GM12872 (cell line): ENCODE measurements around the gene ERBB4.

Experiments used
- TF ChIP-seq, protein P1 (sequence below): IDR thresholded peaks from 3 replicates; pipeline ENCODE4 v1.5.1; 2011; ENCODE audit warnings: low read depth, mild to moderate bottlenecking, low read length, moderate library complexity; ENCODE audit not compliant: insufficient read depth

ERBB4 gene

DNA sequence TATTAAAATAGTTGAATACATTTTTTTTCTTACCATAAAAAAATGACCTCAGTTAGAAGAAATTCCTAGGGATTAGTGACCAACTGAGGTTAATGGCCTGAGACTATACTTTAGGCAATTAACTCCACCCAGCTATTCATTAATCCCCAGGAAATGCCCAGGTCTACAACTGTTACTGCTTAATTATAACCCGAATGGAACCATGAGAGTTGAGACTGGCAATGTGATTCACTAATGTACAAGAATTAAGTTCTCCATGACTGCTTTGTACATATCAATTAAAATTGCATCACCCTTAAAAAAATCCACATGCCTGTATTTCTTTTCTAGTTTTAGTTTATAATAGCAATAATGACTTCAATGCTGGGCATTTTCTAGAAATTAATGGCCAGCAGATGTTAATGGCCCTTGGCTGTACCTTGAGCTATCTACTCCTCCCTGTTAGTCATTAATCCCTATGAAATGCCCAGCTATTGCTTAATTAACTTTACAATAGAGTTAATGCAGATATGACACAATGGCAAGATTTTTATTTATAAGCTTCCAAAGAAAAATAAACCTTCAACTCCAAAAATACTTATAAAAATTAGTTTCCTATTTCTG lies 44.1 kb downstream of the ERBB4 start:
- TF ChIP-seq, protein P1, sequence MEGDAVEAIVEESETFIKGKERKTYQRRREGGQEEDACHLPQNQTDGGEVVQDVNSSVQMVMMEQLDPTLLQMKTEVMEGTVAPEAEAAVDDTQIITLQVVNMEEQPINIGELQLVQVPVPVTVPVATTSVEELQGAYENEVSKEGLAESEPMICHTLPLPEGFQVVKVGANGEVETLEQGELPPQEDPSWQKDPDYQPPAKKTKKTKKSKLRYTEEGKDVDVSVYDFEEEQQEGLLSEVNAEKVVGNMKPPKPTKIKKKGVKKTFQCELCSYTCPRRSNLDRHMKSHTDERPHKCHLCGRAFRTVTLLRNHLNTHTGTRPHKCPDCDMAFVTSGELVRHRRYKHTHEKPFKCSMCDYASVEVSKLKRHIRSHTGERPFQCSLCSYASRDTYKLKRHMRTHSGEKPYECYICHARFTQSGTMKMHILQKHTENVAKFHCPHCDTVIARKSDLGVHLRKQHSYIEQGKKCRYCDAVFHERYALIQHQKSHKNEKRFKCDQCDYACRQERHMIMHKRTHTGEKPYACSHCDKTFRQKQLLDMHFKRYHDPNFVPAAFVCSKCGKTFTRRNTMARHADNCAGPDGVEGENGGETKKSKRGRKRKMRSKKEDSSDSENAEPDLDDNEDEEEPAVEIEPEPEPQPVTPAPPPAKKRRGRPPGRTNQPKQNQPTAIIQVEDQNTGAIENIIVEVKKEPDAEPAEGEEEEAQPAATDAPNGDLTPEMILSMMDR = no peak

DNA sequence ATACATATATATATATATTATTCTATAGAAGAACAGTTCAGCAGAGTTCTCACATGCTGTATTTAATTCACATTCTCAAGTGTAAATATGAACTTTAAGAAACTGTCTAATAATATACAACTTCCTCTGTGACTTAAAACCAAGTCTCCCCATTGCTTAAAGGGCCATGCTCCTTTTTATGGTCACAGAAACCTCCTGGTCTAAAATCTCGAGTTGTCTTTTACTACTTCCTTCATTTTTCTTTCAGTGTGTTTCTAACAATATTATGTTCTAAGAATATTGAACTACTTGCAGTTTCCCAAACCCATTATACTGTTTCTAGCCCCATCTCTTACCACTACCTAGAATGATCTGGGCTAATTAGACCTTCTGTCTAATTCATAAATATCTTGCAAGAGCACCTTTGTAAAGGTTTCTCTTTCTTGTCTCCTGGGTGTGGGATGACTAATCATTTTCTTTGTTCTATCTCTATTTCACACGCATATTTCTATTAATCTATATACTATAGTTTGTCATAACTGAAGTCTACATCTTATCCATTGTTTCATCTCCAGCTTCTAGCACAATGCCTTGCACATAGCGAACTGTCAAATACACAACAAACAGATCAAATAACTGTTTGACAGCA lies 48.8 kb downstream of the ERBB4 start:
- TF ChIP-seq, protein P1 = no peak

DNA sequence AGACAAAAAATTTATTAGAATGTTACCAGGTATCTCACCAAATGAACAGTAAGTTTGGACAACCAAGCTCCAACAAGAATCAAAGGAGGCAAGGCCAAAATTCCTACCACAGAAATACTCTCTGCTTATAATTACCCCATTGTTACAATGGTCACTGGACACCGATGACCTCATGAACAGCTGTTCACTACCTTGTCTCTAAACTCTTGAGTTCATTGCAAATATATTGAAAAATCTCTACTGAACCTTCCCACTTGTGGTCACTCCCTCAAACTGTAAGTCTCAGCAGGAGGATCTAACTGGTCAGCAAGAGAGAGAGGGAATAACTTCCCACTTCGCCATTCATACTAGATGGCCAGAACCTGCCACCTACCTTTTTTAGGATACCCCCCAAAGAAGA lies 50.0 kb downstream of the ERBB4 start:
- TF ChIP-seq, protein P1 = no peak

DNA sequence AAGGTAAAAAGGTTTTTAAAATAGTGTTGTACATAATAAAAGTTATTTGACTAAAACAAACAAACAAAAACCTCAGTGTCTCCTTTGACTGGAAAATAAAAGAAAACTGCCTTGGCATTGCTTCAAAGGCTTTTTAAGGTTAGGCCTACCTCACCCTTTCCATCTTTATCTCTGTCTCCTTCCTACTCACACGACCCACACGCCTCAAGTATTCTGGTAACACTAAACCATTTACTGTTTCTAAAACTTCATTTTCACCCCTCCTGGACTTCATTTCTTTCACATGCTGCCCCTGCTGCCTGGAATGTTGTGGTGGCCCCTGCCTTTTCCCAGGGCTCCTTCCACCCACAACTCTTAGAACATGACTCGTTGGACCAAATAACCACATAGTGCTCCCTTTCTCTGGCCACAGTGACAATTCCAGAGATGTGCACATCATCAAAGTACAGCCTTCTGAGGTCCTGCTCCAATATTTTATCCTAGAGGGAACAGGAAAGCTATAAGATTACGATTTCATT lies 54.0 kb downstream of the ERBB4 start:
- TF ChIP-seq, protein P1 = no peak

DNA sequence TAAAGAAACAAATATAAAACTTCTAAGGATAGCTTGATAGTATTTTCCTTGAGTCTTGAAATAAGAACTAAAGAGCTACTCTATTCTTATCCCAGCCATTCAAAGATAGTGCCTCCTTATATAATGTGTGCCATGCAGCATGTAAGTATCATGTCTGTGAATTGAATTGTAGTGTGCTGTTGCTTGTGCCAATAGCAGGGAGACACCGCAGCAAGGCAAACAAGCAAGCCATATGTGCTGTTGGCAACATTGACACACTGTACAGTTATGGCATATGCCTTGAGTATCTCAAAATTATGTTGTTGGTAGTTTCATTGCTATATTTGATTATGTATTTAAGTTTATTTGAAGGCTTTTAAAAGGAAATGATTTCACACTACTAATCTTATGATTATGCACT lies 58.2 kb downstream of the ERBB4 start:
- TF ChIP-seq, protein P1 = no peak

DNA sequence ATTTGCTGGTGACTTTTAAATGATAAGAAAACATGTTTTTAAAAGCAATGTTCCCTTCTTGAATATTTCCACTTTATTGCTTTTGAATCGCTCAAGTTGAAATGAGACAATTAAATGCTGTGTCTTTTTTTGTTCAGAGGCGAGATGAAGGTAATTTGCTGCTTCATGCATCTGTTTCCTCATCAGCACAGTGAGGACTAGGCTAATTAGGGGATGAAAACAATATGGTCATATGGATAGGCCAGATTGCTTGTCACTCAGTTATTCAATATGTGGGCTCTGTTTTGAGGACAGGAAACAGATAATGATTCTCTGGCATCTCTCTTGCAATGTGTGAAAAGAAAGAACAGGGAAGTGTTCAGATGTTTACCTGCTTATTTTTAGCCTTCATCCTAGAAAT lies 61.0 kb downstream of the ERBB4 start:
- TF ChIP-seq, protein P1 = no peak

DNA sequence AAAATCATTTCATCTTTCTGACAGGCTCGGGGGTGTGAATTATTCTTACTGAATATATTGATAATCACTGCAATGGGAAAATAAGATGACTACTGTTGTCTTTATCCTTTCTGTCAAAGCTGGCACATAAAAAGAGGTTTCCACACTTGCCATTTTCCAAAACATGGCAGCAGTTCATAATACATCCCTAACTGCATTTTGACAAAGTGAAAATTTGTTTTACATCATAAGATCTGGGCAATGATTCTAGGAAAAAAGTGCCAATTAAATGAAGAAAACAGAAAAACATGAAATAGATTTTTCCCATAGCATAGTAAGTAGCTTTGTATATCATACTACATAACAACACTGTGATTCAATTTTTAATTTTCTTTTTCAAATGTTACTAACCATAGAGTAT lies 65.4 kb downstream of the ERBB4 start:
- TF ChIP-seq, protein P1 = no peak
